Measurements from ENCODE around the gene TOMM5. TPM values are rescaled to one million over a fixed set of nuclear protein-coding genes. Genes with fewer than 3 reads are reported as not detected.

The TOMM5 gene
- polyA plus RNA-seq, 1 donor from 2014 or later: 262 TPM

DNA sequence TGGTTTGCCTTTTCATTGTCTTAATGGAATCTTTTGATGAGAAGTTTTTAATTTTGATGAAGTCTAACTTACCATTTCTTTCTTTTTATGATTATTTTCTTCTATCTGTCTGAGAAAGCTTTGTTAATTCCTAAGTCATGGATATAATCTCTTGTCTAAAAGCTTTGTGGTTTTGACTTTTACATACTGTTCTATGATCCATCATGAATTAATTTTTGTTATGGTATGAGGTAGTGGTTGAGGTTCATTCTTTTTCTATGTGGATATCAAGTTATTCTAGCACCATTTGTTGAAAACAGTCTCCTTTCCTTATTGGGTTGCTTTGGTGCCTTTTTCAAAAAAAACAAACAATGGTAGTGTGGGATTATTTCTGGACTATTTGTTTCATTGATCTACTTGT, 36.6 kb downstream of the TOMM5 start:
- H3K79me2 ChIP-seq (replicated peaks; ENCODE audit: insufficient read depth, low read length): no peaks in the 10 kb centered on the region
- no peak for TF ChIP-seq TAF1 (IDR thresholded peaks at IDR 0.05; ENCODE audit: low read depth)
- no peak for TF ChIP-seq EP300 (conservative IDR thresholded peaks at IDR 0.05; ENCODE audit: poor library complexity, severe bottlenecking)
- TF ChIP-seq CTCF (IDR thresholded peaks at IDR 0.05; ENCODE audit: poor library complexity, severe bottlenecking): no peak
- no peak for TF ChIP-seq MXI1 (conservative IDR thresholded peaks at IDR 0.05; ENCODE audit: poor library complexity, severe bottlenecking)
- TF ChIP-seq, protein P1, sequence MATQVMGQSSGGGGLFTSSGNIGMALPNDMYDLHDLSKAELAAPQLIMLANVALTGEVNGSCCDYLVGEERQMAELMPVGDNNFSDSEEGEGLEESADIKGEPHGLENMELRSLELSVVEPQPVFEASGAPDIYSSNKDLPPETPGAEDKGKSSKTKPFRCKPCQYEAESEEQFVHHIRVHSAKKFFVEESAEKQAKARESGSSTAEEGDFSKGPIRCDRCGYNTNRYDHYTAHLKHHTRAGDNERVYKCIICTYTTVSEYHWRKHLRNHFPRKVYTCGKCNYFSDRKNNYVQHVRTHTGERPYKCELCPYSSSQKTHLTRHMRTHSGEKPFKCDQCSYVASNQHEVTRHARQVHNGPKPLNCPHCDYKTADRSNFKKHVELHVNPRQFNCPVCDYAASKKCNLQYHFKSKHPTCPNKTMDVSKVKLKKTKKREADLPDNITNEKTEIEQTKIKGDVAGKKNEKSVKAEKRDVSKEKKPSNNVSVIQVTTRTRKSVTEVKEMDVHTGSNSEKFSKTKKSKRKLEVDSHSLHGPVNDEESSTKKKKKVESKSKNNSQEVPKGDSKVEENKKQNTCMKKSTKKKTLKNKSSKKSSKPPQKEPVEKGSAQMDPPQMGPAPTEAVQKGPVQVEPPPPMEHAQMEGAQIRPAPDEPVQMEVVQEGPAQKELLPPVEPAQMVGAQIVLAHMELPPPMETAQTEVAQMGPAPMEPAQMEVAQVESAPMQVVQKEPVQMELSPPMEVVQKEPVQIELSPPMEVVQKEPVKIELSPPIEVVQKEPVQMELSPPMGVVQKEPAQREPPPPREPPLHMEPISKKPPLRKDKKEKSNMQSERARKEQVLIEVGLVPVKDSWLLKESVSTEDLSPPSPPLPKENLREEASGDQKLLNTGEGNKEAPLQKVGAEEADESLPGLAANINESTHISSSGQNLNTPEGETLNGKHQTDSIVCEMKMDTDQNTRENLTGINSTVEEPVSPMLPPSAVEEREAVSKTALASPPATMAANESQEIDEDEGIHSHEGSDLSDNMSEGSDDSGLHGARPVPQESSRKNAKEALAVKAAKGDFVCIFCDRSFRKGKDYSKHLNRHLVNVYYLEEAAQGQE (IDR thresholded peaks at IDR 0.05; ENCODE audit: borderline replicate concordance): no peak
- TF ChIP-seq EZH2 (IDR thresholded peaks at IDR 0.05; ENCODE audit: borderline replicate concordance, insufficient read depth, low read length, poor library complexity, severe bottlenecking): no peak
- no peak for TF ChIP-seq RAD21 (conservative IDR thresholded peaks at IDR 0.05)
- TF ChIP-seq POLR2AphosphoS5 (IDR thresholded peaks at IDR 0.05): no peak
- no peak for TF ChIP-seq SMC3 (conservative IDR thresholded peaks at IDR 0.05; ENCODE audit: poor library complexity)
- H3K27me3 ChIP-seq (ENCODE audit: insufficient read depth, low read depth, low read length): no peaks in the 10 kb centered on the region
- no peak overlapping the region for H2AFZ ChIP-seq (ENCODE audit: low read depth, low read length)
- no peaks in the 10 kb centered on the region for H4K20me1 ChIP-seq (ENCODE audit: insufficient read depth)
- H3K4me2 ChIP-seq (ENCODE audit: low read length): no peak overlapping the region
- H3F3A ChIP-seq (ENCODE audit: insufficient read depth, low read length, poor library complexity, severe bottlenecking): no peaks in the 10 kb centered on the region
- H3K9ac ChIP-seq (ENCODE audit: low read length): no peak overlapping the region
- no peak overlapping the region for H3K27ac ChIP-seq (ENCODE audit: low read length)
- no peak overlapping the region for H3K4me3 ChIP-seq (ENCODE audit: low read length)
- no peaks in the 10 kb centered on the region for H3K9me2 ChIP-seq (ENCODE audit: insufficient read depth, low read length)
- H3K36me3 ChIP-seq (ENCODE audit: insufficient read depth, low read length): peaks cover 8% of the 10 kb centered on the region
- no peaks in the 10 kb centered on the region for H3K9me3 ChIP-seq (ENCODE audit: low read length)

- no peak overlapping the region for H3K9ac ChIP-seq (ENCODE audit: low read length)
- no peak overlapping the region for H3K27ac ChIP-seq (ENCODE audit: low read length)
- no peaks in the 10 kb centered on the region for H3K9me3 ChIP-seq (ENCODE audit: low read length)
- TF ChIP-seq POLR2AphosphoS5 (IDR thresholded peaks at IDR 0.05) (no peak), MXI1 (conservative IDR thresholded peaks at IDR 0.05; ENCODE audit: poor library complexity, severe bottlenecking) (no peak), RAD21 (conservative IDR thresholded peaks at IDR 0.05) (no peak), EZH2 (IDR thresholded peaks at IDR 0.05; ENCODE audit: borderline replicate concordance, insufficient read depth, low read length, poor library complexity, severe bottlenecking) (no peak), SMC3 (conservative IDR thresholded peaks at IDR 0.05; ENCODE audit: poor library complexity) (no peak), EP300 (conservative IDR thresholded peaks at IDR 0.05; ENCODE audit: poor library complexity, severe bottlenecking) (no peak), CTCF (IDR thresholded peaks at IDR 0.05; ENCODE audit: poor library complexity, severe bottlenecking) (no peak), TAF1 (IDR thresholded peaks at IDR 0.05; ENCODE audit: low read depth) (no peak)
- TF ChIP-seq, protein P1 (IDR thresholded peaks at IDR 0.05; ENCODE audit: borderline replicate concordance): no peak
- no peak overlapping the region for H3K4me3 ChIP-seq (ENCODE audit: low read length)
- no peak overlapping the region for H3K4me2 ChIP-seq (ENCODE audit: low read length)
- peaks cover 3% of the 10 kb centered on the region for H3K36me3 ChIP-seq (ENCODE audit: insufficient read depth, low read length)
- no peak overlapping the region for H2AFZ ChIP-seq (ENCODE audit: low read depth, low read length)
- H4K20me1 ChIP-seq (ENCODE audit: insufficient read depth): no peaks in the 10 kb centered on the region
- H3F3A ChIP-seq (ENCODE audit: insufficient read depth, low read length, poor library complexity, severe bottlenecking): no peaks in the 10 kb centered on the region
- H3K79me2 ChIP-seq (replicated peaks; ENCODE audit: insufficient read depth, low read length): no peaks in the 10 kb centered on the region
- H3K9me2 ChIP-seq (ENCODE audit: insufficient read depth, low read length): no peaks in the 10 kb centered on the region
- no peaks in the 10 kb centered on the region for H3K27me3 ChIP-seq (ENCODE audit: insufficient read depth, low read depth, low read length)
These were observed 38.1 kb downstream of the TOMM5 start for GRCh38 chr9:37554318-37554717.

Data from neural cell (in vitro differentiated cells).